ENCODE measurements around the gene CHD1L.
"Not testable (repeated sequence)": the region's sequence is repeated elsewhere in the genome, so short reads cannot be mapped to it uniquely, and the experiment has no call there.

- not testable (repeated sequence) for TF ChIP-seq BHLHE40 (IDR thresholded peaks at IDR 0.05; ENCODE audit: borderline replicate concordance); SP1 (IDR thresholded peaks at IDR 0.05); FOXM1 (IDR thresholded peaks at IDR 0.05; ENCODE audit: borderline replicate concordance); PKNOX1 (IDR thresholded peaks at IDR 0.05); TARDBP (IDR thresholded peaks at IDR 0.05); ARNT (IDR thresholded peaks at IDR 0.05); FOXK2 (IDR thresholded peaks at IDR 0.05); ELF4 (IDR thresholded peaks at IDR 0.05)
- peak; percentile 69 for TF ChIP-seq L3MBTL2 (conservative IDR thresholded peaks at IDR 0.05)
These were observed 84.6 kb downstream of the CHD1L start for GRCh38 chr1:147326933-147327687.

All from HEK293T (cell line).